GM19395 (cell line): ENCODE data around the gene GNA12.
A peak's percentile ranks its signal among the peaks of the same experiment; 100 is the strongest.
"Not testable (repeated sequence)": the region's sequence is repeated elsewhere in the genome, so short reads cannot be mapped to it uniquely, and the experiment has no call there.

Source experiments
- ATAC-seq: cut with Tn5 transposase; IDR thresholded peaks from one replicate; pipeline ENCODE4 v1.9.1; 2021; ENCODE audit warnings: mild to moderate bottlenecking, moderate library complexity; ENCODE audit not compliant: unreplicated experiment

GNA12 gene

GRCh38 chr7:2866601-2867000 is 22.5 kb upstream of the GNA12 start:
- no peak for ATAC-seq

GRCh38 chr7:2864999-2865670 is 21.0 kb upstream of the GNA12 start:
- peak; percentile 47 for ATAC-seq

- no peak for ATAC-seq
Observed at GRCh38 chr7:2864204-2864985, 20.3 kb upstream of the GNA12 start.

DNA sequence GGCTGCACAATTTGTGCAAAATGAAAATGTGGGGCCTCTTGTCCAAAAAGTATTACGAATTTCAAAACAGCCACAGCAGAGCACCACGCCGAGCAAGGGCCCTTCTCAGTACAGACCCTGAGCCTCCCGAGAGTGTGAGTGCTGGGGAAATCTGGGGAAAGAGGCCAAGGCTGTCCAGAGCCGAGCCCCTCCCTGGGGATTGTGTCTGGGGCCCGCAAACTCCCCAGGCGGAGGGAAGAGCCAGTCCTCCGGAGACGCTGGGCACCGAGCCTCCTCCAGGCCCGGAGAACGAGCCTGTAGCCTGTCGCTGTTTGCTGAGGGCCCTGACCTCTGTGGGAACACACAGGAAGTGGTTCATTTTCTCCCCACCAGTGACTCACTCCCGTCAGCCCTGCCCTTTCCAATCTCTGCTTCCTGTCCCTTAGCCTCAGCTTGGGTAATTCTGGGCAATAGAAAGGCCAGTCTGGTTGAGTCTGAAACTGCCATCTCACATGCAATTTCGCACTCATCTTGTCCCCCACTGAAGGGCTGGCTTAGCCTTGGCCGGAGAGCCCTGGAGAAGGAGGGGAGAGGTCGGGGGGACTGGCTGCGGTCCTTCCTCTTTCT is 19.5 kb upstream of the GNA12 start:
- ATAC-seq, result peak; percentile 95

GRCh38 chr7:2862831-2863361 is 18.8 kb upstream of the GNA12 start:
- no peak for ATAC-seq

DNA sequence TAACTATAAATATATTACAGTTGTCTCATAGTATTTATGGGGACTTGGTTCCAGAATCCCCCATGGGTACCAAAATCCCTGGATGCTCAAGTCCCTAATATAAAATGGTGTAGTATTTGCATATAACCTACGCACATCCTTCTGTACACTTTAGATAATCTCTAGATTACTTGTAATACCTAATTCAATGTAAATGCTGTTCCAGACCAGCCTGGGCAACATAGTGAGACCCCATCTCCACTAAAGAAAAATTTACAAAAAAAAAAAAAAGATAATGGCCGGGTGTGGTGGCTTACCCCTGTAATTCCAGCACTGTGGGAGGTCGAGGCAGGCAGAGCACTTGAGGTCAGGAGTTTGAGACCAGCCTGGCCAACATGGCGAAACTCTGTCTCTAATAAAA is 17.4 kb upstream of the GNA12 start:
- no peak for ATAC-seq

GRCh38 chr7:2860627-2861133 is 16.6 kb upstream of the GNA12 start:
- no peak for ATAC-seq

DNA sequence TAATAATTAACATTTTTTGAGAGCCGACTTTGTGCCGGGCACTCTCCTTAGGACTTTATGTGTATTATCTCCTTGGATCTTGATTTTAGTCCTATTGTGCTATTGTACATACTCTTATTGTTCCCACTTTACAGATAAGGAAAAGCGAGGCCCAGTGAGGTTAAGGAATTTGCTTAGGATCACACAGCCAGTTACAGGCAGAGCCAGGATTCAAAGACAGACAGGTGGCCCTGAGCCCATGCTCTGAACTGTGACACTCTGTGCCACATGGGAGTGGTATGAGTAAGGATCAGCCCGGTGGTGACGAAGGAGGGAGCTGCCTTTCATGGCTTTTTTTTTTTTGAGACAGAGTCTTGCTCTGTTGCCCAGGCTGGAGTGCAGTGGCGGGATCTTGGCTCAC is 15.8 kb upstream of the GNA12 start:
- ATAC-seq, result no peak

GRCh38 chr7:2858621-2859020 is 14.5 kb upstream of the GNA12 start:
- ATAC-seq, result no peak

- ATAC-seq, result no peak
Observed at GRCh38 chr7:2856388-2857169, 12.5 kb upstream of the GNA12 start.

DNA sequence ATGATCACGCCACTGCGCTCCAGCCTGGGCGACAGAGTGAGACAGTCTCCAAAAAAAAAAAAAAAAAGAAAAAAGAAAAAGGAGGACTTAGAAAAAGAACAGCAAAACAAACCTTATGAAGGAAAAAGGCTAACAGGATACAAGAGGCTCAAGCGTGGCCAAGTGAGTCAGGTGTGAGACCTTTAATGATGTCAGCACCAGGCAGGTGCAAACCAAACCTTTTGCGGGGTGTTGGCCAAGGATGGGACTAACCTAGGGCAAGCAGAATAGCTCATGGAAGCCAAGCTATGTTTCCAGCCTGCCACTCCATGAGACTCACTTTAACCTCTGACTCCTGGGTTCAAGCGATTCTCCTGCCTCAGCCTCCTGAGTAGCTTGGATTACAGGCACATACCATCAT is 11.3 kb upstream of the GNA12 start:
- no peak for ATAC-seq

GRCh38 chr7:2853552-2853951 is 9.4 kb upstream of the GNA12 start:
- not testable (repeated sequence) for ATAC-seq

DNA sequence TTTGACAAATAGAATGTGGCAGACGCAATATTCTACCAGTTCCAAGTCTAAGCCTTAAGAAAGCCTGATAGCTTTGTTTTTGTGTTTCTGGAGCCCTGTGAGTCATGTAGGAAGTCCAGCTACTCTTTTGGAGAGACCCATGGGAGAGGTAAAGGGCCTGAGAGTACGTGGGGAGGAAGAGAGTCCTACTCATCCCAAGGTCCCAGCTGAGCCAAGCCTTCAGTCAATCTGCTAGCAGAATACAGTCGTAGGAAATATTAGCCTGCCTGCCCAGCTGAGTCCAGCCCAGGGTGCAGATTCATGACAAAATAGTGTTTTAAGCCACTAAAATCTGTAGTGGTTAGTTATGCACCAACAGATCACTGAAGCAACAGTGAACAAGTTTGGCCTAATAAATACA is 9.0 kb upstream of the GNA12 start:
- ATAC-seq, result no peak

GRCh38 chr7:2851497-2851896 is 7.4 kb upstream of the GNA12 start:
- ATAC-seq, result no peak

DNA sequence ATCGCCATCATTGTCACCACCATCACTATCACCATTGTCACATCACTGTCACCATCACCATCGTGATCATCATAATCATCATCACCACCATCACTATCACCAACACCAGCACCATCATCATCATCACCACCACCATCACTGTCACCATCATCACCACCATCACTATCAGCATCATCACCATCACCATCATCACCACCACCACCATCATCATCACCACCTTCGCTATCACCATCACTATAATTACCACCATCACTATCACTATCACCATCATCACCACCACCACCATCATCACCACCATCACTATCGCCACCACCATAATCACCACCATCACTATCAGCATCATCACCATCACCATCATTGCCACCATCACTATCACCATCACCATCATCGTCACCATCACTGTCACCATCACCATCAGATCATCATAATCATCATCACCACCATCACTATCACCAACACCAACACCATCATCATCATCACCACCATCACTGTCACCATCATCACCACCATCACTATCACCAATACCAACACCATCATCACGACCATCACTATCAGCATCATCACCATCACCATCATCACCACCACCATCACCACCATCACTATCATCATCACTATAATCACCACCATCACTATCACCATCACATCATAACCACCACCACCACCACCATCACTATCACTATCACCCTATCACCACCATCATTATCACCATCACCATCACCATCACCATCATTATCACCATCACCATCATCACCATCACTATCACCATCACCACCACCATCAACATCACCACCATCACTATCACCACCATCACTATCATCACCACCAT is 6.0 kb upstream of the GNA12 start:
- ATAC-seq, result no peak

- no peak for ATAC-seq
Observed at GRCh38 chr7:2845034-2845592, 1.0 kb upstream of the GNA12 start.

DNA sequence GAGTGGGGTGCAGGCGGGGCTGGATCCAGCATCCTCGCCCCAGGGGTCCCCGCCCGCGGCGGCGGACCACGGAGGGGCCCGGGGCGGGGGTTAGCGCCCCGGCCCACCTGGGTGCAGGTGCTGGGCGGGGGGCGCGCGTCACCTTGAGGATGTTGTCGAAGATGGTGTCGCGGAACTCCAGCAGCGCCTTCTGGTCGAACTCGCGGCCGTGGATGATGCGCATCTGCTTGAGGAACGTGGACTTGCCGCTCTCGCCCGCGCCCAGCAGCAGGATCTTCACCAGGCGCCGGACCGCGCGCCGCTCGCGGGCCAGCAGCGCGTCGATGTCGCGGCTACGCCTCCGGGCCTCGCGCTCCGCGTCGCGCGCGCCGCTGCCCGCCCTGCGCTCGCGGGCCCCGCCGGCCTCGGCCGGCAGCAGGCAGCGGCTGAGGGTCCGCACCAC is 376 bp downstream of the GNA12 start:
- no peak for ATAC-seq

DNA sequence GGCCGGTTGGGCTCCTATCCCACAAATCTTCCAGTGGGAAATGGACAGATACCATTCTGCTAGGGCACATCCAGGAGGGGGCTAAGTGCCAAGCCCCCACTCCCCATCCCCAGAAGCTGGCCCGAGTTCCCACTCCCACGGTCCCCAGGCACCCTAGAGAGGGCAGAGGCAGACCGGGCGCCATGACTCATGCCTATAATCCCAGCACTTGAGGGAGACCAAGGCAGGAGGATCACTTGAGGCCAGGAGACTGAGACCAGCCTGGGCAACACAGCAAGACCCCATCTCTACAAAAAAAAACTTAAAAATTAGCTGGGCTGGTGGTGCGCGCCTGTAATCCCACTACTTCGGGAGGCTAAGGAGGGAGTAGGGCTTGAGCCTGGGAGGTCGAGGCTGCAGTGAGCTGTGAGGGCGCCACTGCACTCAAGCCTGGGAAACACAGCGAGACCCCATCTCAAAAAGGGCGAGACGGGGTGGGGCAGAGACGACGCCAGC is 870 bp downstream of the GNA12 start:
- ATAC-seq, result no peak

- ATAC-seq, result no peak
Observed at GRCh38 chr7:2841907-2842306, 2.2 kb downstream of the GNA12 start.
